Natural killer cell (primary cell): ENCODE results near the gene C19orf38. TPM values are rescaled to one million over a fixed set of nuclear protein-coding genes. Genes with fewer than 3 reads are reported as not detected.

ENCODE experiments used
- ATAC-seq, 3 donors: fragments of 150-1000 bp in 2 of 3; fragments of 200-7000 bp in 1 of 3; cut with Tn5 transposase; 1 replicate in 1 of 3; 2 replicates in 2 of 3; pipeline ENCODE4 v1.10.0; 2021; ENCODE audit warnings: mild to moderate bottlenecking in 2 of 3, moderate library complexity in 2 of 3
- DNase-seq, 2 donors: peaks; one replicate each; pipeline versions ENCODE4 v3.0.0 to v3.0.0-alpha.2; 2013 to 2021; ENCODE audit warnings: mixed read lengths in 1 of 2
- H3K27ac ChIP-seq: one replicate; pipeline ENCODE4 v1.5.1; 2013; ENCODE audit warnings: mild to moderate bottlenecking, low read length
- H3K27me3 ChIP-seq: one replicate; pipeline ENCODE4 v1.6.1; 2013; ENCODE audit warnings: low read length; ENCODE audit not compliant: control insufficient read depth, insufficient read depth
- H3K36me3 ChIP-seq: one replicate; pipeline ENCODE4 v1.6.1; 2013; ENCODE audit warnings: low read length; ENCODE audit not compliant: control insufficient read depth, insufficient read depth
- H3K4me1 ChIP-seq: one replicate; pipeline ENCODE4 v1.6.1; 2013; ENCODE audit warnings: low read length; ENCODE audit not compliant: control insufficient read depth, insufficient read depth
- H3K4me3 ChIP-seq: one replicate; pipeline ENCODE4 v1.5.1; 2013; ENCODE audit warnings: low read length
- H3K9me3 ChIP-seq: one replicate; pipeline ENCODE4 v1.6.1; 2013; ENCODE audit warnings: low read length; ENCODE audit not compliant: control insufficient read depth, insufficient read depth
- H3K27ac Mint-ChIP-seq, 2 donors: one replicate each; pipeline ENCODE4 v1.8.0; 2022; ENCODE audit warnings: mild to moderate bottlenecking in 2 of 2, mixed read lengths in 2 of 2, moderate library complexity in 1 of 2
- H3K27me3 Mint-ChIP-seq, 2 donors: one replicate each; pipeline ENCODE4 v1.8.0; 2022; ENCODE audit warnings: low read depth in 2 of 2, mixed read lengths in 2 of 2
- H3K36me3 Mint-ChIP-seq: one replicate; pipeline ENCODE4 v1.8.0; 2022; ENCODE audit warnings: mixed read lengths
- H3K4me1 Mint-ChIP-seq, 2 donors: one replicate each; pipeline ENCODE4 v1.8.0; 2022; ENCODE audit warnings: mixed read lengths in 2 of 2
- H3K4me3 Mint-ChIP-seq: one replicate; pipeline ENCODE4 v1.8.0; 2022; ENCODE audit warnings: mild to moderate bottlenecking, moderate library complexity, mixed read lengths
- H3K9me3 Mint-ChIP-seq, 2 donors: one replicate each; pipeline ENCODE4 v1.8.0; 2022; ENCODE audit warnings: mixed read lengths in 2 of 2
- WGBS: methylation state at CpG from one replicate; pipeline ENCODE4 v1.1.7; 2013; ENCODE audit warnings: missing lambda C conversion rate; ENCODE audit not compliant: insufficient coverage; 5-methylcytosine and 5-hydroxymethylcytosine counted together
- intact Hi-C: fragments of 100-400 bp; cut with micrococcal nuclease; formaldehyde crosslinking; loops from one replicate; pipeline ENCODE4 v1.14.2; 2022
- total RNA-seq, 4 donors: library from RNA; stranded (reverse); fragments of 120-200 nt in 1 of 4; gene quantifications; one replicate each; pipeline versions ENCODE4 v1.2.3 to v1.2.4, GENCODE V29; 2013 to 2022
- TF ChIP-seq, protein P1 (sequence below): fragments of 200-600 bp; IDR thresholded peaks from one replicate; pipeline ENCODE4 v1.8.0; 2022; ENCODE audit warnings: antibody characterized with exemption

Gene C19orf38
- total RNA-seq, 3 donors from 2014 or later (not counting 1 experiment from before 2014, with no cell fraction given): 2.9 to 9.9 (median 6.2) TPM

DNA sequence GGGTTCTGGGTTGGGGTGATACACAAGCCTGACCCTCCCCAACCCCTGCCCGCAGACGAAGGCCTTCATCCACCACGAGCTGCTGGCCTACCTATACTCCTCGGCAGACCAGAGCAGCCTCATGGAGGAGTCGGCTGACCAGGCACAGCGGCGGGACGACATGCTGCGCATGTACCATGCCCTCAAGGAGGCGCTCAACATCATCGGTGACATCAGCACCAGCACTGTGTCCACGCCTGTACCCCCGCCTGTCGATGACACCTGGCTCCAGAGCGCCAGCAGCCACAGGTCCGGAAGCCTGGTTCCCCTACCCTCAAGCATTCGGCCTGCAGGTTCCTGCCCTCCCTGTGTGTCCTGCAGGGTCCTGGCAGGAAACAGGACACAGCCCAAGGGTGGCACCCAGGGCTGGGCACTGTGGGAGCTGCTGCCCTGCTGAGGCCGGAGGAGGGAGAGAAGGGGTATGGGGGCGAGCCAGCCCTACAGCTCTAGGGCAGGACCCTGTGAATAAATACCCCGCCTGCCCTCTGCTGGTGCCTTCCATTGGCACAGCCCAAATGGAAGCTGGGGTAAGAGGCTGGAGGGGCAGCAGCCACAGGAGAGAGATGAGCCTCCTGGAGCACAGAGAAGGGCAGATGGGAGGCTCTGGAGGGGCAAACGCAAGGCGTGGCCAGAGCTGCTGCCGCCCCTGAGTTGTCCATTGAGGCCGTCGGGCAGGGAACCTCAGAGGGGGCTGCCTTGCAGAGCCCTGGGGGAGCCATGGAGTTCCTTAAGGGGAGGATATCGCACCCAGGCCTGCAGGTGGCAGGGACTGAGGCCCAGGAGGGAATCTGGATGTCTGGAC lies 19.0 kb upstream of the C19orf38 start:
- no peak overlapping the region for H3K4me3 ChIP-seq
- Mint-ChIP-seq H3K4me1 (no peaks in the 10 kb centered on the region), H3K4me3 (no peak overlapping the region), H3K27ac (peak overlapping the region; percentile 18 to 70), H3K36me3 (no peaks in the 10 kb centered on the region), H3K9me3 (no peaks in the 10 kb centered on the region), H3K27me3 (no peaks in the 10 kb centered on the region)
- TF ChIP-seq, protein P1, sequence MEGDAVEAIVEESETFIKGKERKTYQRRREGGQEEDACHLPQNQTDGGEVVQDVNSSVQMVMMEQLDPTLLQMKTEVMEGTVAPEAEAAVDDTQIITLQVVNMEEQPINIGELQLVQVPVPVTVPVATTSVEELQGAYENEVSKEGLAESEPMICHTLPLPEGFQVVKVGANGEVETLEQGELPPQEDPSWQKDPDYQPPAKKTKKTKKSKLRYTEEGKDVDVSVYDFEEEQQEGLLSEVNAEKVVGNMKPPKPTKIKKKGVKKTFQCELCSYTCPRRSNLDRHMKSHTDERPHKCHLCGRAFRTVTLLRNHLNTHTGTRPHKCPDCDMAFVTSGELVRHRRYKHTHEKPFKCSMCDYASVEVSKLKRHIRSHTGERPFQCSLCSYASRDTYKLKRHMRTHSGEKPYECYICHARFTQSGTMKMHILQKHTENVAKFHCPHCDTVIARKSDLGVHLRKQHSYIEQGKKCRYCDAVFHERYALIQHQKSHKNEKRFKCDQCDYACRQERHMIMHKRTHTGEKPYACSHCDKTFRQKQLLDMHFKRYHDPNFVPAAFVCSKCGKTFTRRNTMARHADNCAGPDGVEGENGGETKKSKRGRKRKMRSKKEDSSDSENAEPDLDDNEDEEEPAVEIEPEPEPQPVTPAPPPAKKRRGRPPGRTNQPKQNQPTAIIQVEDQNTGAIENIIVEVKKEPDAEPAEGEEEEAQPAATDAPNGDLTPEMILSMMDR: no peak
- H3K4me1 ChIP-seq: peaks cover 3% of the 10 kb centered on the region
- H3K9me3 ChIP-seq: no peaks in the 10 kb centered on the region
- peak in 1 of 2 donors; percentile 30 for DNase-seq
- peak in 2 of 3 donors; percentile 13 to 46 for ATAC-seq
- 92% methylated on average over 26 of the region's 26 CpGs for WGBS
- intact Hi-C loops: no loop called here
- H3K36me3 ChIP-seq: peaks cover 61% of the 10 kb centered on the region
- no peak overlapping the region for H3K27ac ChIP-seq
- H3K27me3 ChIP-seq: no peaks in the 10 kb centered on the region

DNA sequence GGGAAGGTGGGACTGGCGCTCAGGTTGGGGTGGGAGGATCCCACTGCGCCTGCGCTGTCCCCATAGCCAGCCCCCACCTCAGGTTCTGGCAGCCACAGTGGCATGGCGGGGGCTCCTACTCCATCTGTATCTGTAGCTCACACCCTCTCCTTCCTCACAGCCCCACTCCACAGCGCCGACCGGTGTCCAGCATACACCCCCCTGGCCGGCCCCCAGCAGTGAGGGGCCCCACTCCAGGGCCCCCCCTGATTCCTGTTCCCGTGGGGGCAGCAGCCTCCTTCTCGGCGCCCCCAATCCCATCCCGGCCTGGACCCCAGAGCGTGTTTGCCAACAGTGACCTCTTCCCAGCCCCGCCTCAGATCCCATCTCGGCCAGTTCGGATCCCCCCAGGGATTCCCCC lies 18.2 kb upstream of the C19orf38 start:
- TF ChIP-seq, protein P1: no peak
- Mint-ChIP-seq H3K36me3 (no peaks in the 10 kb centered on the region), H3K4me3 (no peak overlapping the region), H3K27ac (peak overlapping the region; percentile 18 to 70), H3K27me3 (no peaks in the 10 kb centered on the region), H3K9me3 (no peaks in the 10 kb centered on the region), H3K4me1 (peaks cover 0 to under 1% of the 10 kb centered on the region in 2 donors)
- ATAC-seq: peak in 1 of 3 donors; percentile 15
- Histone ChIP-seq H3K4me1 (peaks cover 3% of the 10 kb centered on the region), H3K27me3 (no peaks in the 10 kb centered on the region), H3K27ac (no peak overlapping the region), H3K9me3 (no peaks in the 10 kb centered on the region), H3K36me3 (peaks cover 55% of the 10 kb centered on the region), H3K4me3 (no peak overlapping the region)
- 95% methylated on average over 16 of the region's 16 CpGs for WGBS
- DNase-seq: no peak
- intact Hi-C loops: no loop called here

DNA sequence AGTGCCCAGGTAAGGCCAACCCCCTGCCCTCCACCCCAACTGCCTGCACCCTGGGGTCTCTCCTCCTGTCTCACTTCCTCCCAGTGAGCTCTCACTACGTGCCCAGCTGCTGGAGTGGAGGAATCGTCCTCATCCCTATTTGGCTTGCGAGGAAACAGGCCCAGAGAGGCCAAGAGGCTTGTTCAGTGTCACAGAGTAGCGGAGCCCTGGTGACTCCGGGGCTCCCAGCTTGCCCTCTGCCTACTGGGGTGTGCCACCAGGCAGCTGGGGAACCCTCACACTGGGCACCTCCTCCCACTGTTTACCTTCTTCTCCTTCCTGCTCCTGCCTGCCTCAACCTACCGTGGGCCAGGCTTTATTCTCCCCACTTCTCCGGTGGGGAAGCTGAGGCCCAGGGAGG lies 17.8 kb upstream of the C19orf38 start:
- ATAC-seq: no peak
- Histone ChIP-seq H3K27ac (no peak overlapping the region), H3K27me3 (no peaks in the 10 kb centered on the region), H3K4me3 (no peak overlapping the region), H3K4me1 (peaks cover 7% of the 10 kb centered on the region), H3K36me3 (peaks cover 53% of the 10 kb centered on the region), H3K9me3 (no peaks in the 10 kb centered on the region)
- Mint-ChIP-seq H3K27me3 (no peaks in the 10 kb centered on the region), H3K4me1 (peaks cover 1 to 4% of the 10 kb centered on the region in 2 donors), H3K9me3 (no peaks in the 10 kb centered on the region), H3K36me3 (no peaks in the 10 kb centered on the region), H3K27ac (peak overlapping the region; percentile 16 to 18), H3K4me3 (no peak overlapping the region)
- DNase-seq: no peak
- TF ChIP-seq, protein P1: no peak
- 93% methylated on average over 7 of the region's 7 CpGs for WGBS
- intact Hi-C loops: no loop called here
